Gastrocnemius medialis (tissue), 4 donors: ENCODE measurements around the gene CENPU.

Source experiments
- CTCF ChIP-seq, 5 experiments: fragments of 450-650 bp in 3 of 5; fragments of 200-600 bp in 2 of 5; sonication (generic) in 2 of 5; IDR thresholded peaks in 4 of 5; conservative IDR thresholded peaks in 1 of 5; 1 replicate in 4 of 5; 2 replicates in 1 of 5; pipeline ENCODE4 v1.5.1; 2016 to 2019; ENCODE audit warnings: antibody characterized with exemption in 5 of 5, mild to moderate bottlenecking in 3 of 5, moderate library complexity in 3 of 5
- POLR2A ChIP-seq, 2 donors: fragments of 450-650 bp; IDR thresholded peaks; one replicate each; pipeline ENCODE4 v1.6.1; 2017; ENCODE audit warnings: antibody characterized with exemption in 2 of 2, mild to moderate bottlenecking in 2 of 2, moderate library complexity in 2 of 2

- TF ChIP-seq CTCF (IDR thresholded peaks at IDR 0.05 in 4 of 5, conservative IDR thresholded peaks at IDR 0.05 in 1 of 5): no peak
- TF ChIP-seq POLR2A (IDR thresholded peaks at IDR 0.05): no peak
These were observed 69.3 kb downstream of the CENPU start for GRCh38 chr4:184664445-184665210.
